Bladder microvascular endothelial cell (primary cell): ENCODE measurements around the gene CENPI. TPM values are rescaled to one million over a fixed set of nuclear protein-coding genes. Genes with fewer than 3 reads are reported as not detected.

ENCODE experiments used
- total RNA-seq: library from RNA; depleted of rRNA; stranded (reverse); fragments of >200 nt; gene quantifications from 2 replicates; pipeline ENCODE4 v1.2.3, GENCODE V29; 2014

CENPI gene, protein sequence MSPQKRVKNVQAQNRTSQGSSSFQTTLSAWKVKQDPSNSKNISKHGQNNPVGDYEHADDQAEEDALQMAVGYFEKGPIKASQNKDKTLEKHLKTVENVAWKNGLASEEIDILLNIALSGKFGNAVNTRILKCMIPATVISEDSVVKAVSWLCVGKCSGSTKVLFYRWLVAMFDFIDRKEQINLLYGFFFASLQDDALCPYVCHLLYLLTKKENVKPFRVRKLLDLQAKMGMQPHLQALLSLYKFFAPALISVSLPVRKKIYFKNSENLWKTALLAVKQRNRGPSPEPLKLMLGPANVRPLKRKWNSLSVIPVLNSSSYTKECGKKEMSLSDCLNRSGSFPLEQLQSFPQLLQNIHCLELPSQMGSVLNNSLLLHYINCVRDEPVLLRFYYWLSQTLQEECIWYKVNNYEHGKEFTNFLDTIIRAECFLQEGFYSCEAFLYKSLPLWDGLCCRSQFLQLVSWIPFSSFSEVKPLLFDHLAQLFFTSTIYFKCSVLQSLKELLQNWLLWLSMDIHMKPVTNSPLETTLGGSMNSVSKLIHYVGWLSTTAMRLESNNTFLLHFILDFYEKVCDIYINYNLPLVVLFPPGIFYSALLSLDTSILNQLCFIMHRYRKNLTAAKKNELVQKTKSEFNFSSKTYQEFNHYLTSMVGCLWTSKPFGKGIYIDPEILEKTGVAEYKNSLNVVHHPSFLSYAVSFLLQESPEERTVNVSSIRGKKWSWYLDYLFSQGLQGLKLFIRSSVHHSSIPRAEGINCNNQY
- 15.7 and 17.3 TPM in 2 replicates for total RNA-seq

DNA sequence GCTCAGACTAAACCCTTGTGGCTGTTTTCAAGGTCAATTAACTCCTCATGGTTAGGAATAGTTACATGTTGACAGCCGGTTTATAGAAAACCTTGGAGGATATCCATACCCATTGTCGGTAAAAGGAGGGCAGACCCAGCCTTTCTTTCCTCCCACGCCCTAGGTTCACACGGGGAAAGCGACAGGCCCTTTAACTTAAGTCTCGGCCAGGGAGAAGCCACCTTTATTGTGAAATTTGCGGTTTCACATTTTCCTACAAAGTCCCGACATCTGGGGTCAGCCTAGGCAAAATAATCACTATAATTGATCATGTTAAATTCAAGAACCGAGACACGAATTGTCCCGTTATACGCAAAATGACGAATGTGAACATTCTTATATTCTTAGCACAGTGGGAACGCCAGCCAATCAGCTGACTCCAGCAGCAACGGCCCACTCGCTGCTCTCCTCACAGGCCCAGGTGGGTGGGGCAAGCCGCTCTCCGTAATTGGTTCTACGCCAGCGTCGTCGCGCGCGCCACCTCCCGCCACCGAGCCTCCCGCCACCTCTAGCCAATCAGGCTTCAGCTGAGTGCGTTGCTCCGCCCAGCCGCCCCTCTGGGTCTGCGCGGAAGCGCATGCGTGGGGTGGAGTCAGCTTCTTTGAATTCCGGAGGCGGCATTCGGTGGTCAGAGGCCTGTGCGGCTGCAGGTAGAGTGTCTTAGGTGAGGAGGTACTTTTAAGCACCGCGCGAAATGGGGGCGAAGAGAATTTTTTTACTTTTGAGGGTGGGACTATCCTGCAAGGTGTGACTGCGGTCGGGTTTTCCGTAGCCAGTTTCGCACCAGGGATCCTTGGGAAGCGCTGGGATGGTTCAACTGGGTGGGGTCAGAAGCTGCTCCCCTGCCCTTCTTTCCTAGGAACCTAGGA is at the start of gene CENPI:
Gene CENPI, plus strand, starts transcription at position 659 of the 908 bp plus-strand sequence. CDS start 2,867 bp downstream, outside the sequence.

DNA sequence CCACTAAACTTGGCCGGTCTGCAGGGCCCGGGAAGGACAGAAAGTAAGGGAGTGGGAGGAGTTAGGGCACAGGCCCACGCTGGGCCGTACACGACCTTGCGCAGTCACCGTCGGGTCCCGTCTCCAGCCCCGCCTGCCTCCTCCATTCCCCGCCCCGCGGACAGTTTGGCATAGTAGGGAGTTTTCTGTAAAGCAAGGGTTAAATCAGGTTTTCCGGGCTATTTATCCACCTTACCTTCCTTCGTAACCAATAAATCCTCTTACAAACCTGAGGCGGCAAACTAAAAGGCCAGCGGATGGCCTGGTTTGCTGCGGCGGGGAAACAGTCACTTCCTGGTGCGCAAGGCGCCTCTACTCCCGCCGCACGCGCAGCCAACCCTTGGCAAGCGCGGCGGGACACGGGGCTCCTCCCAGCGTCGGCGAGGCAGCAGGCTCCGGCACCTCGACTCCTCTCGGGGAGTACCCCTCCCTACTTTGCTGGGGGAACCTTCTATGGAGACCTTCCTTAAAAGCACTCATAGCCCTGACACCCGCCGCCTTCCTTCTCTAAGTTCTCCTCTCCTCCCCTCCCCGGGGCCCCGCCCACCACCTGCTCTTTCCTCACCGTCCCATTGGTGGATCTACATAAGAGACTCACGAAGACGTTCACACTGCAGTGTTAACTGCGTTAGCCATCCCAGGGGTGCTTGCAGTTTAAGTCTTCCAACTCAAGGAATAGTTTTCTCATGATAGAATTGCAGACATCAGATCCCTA is 46.3 kb upstream of the CENPI start, which contains the start of gene TRMT2B:
Gene TRMT2B, minus strand, starts transcription at position 563 of the 754 bp plus-strand sequence. CDS start 9,822 bp downstream, outside the sequence.

DNA sequence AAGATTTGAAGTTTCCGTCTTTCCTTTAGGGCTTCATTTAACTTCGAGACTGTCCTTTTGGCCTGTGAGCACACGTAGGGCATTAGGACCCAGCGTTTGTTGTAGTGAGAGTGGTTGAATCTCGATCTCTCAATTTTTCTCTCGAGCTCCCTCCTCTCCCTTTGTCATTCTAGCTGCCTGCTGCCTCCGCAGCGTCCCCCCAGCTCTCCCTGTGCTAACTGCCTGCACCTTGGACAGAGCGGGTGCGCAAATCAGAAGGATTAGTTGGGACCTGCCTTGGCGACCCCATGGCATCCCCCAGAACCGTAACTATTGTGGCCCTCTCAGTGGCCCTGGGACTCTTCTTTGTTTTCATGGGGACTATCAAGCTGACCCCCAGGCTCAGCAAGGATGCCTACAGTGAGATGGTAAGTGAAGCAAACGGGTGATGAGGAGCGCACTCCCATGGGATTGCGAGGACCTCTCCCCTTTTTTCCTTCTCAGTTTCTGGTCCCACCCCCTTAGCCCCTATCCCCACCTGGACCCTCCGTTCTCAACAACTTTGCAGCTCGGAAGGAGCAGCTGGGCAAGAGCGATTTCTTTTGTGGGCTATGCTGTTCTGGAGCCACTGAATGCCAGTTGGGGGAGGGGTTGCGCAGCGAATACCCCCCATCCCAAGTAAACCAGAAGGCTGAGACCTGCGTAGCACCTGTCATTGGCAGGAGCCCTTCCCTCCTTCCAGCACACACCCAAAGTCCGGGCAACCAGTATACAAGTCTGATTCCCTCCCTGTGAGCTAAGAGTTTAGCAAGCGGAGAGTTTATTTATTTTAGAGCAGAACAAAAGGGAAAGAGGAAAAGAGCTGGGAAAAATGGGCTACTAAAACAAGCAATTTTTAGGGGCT is 19.0 kb upstream of the CENPI start, which contains the start of gene TMEM35A:
Gene TMEM35A, plus strand, starts transcription at position 164 of the 883 bp plus-strand sequence. Its CDS starts 124 bp downstream, at position 288.

Other genes with a start within 250 kb of the CENPI start
- not detected in 2 replicates for gene NOX1, start 223.8 kb upstream of the CENPI start, total RNA-seq
- 0.06 TPM in 1 of 2 replicates, not detected in the other for gene XKRX, start 169.3 kb upstream of the CENPI start, total RNA-seq
- not detected in 2 replicates for gene ARL13A, start 128.5 kb upstream of the CENPI start, total RNA-seq
- 10.4 and 17.5 TPM in 2 replicates for gene TRMT2B, start 46.1 kb upstream of the CENPI start, total RNA-seq
- 0.16 and 1.3 TPM in 2 replicates for gene TMEM35A, start 19.3 kb upstream of the CENPI start, total RNA-seq
- gene DRP2, start 121.6 kb downstream of the CENPI start, total RNA-seq, result 0.06 TPM in 1 of 2 replicates, not detected in the other
- 0.13 and 0.32 TPM in 2 replicates for gene TAF7L, start 193.1 kb downstream of the CENPI start, total RNA-seq